Hematopoietic multipotent progenitor cell (in vitro differentiated cells): ENCODE measurements around the gene TESPA1. TPM values are rescaled to one million over a fixed set of nuclear protein-coding genes. Genes with fewer than 3 reads are reported as not detected.

Experiments
- total RNA-seq: library from RNA; depleted of rRNA; stranded (reverse); fragments of >200 nt; gene quantifications from one replicate; pipeline ENCODE4 v1.2.3, GENCODE V29; 2012

Gene TESPA1
- total RNA-seq, 1 donor: 342 TPM

Other genes starting within 250 kb of the TESPA1 start
- not detected for gene MUCL1, start 130.2 kb downstream of the TESPA1 start, total RNA-seq
- not detected for gene NEUROD4, start 35.2 kb upstream of the TESPA1 start, total RNA-seq
- gene OR9K2, start 141.6 kb upstream of the TESPA1 start, total RNA-seq: not detected
- gene OR10A7, start 236.3 kb upstream of the TESPA1 start, total RNA-seq: not detected